NOMO-1 (cell line): ENCODE measurements around the gene TGM6.

Experiments used
- DNase-seq, 2 experiments: peaks; one replicate each; lab custom pipeline; 2025; ENCODE audit not compliant: unreplicated experiment in 2 of 2; lab: John Stamatoyannopoulos, UW

TGM6 gene

DNA sequence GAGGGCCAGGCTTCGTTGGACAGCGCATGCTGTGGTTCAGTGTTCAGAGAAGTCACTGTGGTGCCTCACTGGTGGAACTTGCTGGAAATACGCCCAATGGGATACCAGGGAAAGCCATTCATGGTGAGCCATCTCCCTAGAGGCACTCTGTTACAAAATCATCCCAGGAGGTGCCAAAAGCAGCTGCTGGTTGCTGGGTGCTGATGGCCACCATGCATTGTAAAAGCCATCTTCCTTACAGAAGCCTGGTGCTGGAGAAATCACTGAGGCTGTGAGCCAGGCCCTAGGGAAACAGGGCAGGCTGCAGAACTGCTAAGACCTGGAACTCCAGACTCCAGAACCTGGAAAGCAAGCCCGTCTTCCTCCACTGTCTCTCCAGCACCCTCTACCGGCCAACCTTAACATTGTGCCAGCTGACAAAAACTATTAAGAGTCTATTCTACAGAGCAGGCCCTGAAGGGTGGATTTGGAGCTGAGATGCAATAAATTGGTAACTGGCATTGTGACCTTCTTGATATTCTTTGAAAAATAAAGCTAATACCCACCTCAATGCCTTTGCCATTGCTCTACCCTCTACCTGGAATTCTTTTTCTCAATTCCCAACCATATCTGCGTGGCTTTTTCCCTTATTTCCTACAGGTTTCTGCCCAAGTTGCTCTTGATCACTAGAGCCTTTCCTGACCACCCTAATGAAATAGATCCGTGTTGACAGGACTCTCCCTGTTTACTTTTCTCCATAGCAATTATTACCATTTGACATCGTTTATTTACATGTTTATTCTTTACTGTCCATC is 71.4 kb downstream of the TGM6 start:
- DNase-seq, result peak; percentile 14 to 16

DNA sequence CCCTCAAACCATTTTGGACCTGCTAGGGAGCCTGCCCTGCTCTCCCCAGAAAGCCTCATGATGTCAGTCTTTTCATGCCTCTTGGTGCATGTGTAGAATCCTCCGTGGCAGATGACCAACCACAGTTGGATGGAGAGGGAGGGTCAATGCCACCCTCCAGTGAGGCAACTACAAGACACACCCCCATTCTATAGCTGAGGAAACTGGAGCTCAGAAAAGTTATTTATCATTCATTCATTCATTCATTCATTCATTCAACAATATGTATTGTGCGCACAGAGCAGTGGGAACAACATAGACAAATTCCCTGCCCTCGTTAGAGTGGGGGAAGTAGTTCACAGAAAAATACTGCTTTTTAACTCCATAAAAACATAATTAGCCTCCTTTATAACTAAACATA is 73.1 kb downstream of the TGM6 start:
- no peak for DNase-seq

DNA sequence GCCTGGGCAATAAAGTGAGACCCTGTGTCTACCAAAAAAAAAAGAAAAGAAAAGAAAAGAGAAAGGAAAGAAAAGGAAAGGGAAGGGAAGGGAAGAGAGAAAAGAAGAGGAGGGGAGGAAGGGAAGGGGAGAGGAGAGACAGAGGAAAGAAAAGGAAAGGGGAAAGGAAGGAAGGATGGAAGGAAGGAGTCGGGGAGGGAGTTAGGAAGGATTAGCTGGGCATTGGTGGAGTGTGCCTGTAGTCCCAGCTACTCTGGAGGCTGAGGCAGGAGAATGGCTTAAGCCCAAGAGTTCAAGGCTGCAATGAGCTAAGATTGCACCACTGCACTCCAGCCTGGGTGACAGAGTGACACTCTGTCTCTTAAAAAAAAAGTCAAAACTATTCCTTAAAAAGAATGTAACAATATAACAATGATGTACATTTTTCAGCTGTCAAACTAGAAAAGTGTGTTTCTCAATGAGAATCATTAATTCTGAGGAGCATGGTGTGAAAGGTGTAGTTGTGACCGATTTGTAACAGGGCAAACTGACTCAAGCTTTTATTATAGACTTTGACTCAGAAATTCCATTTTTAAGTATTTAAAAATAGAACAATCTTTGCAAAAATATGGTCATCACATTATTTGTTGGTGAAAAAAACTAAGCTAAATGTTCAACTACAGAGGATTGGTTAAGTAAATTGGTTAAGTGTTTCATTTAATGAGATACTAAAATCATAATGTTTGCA is 75.2 kb downstream of the TGM6 start:
- DNase-seq, result no peak

DNA sequence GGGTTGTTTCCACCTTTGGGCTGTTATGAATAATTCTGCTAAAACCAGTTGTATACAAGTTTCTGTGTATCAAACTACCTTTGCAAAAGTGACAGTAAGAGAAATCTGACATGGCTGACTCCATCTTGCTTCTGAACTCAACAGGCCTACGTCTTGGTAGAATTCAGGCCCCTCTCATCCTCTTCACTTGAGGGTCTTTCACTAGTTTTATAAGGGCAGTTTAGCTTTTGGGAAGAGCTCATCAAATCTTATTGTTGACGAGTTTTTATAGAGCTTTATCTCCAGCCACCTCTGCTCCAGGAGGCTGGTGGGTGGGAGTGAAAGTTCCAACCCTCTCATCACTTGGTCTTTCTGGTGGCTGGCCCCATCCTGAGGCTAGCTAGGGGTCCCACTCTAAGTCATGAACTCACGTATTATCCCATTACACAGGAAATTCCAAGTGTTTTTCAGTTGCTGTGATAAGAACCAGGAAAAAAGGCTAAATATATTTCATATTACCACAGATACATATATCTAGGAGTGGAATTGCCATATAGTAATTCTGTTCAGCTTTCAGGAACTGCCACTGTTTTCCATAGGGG is 78.3 kb downstream of the TGM6 start:
- no peak for DNase-seq

DNA sequence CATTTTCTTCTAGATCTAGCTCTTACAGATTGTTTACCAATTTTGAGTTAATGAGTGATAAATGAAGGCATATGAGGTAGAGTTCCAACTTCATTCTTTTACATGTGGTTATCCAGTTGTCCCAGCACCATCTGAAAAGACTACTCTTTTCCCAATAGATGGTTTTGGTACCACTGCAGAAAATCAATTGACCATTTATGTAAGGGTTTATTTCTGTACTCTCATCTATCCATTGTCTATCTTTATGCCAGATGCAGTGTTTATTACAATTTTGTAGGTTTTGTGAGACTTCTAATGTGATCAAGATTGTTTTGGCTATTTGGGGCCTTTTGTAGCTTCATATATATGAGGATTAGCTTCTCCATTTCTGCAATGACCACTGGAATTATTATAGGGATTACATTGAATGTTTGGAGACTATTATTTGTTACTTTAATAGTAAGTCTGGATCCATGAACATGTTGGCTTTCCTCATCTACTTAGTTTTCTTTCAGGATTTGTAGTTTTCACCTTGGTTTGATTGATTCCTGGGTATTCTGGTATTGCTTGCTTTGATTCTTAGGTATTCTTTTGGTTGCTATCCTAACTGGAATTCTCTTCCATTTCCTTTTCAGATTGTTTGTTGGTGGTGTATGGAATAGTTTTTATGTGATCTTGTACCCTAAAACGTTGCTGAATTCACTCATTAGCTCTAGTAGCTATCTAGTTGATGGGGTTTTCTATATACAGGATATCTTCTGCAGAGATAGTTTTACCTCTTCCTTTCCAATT is 79.5 kb downstream of the TGM6 start:
- DNase-seq, result no peak

DNA sequence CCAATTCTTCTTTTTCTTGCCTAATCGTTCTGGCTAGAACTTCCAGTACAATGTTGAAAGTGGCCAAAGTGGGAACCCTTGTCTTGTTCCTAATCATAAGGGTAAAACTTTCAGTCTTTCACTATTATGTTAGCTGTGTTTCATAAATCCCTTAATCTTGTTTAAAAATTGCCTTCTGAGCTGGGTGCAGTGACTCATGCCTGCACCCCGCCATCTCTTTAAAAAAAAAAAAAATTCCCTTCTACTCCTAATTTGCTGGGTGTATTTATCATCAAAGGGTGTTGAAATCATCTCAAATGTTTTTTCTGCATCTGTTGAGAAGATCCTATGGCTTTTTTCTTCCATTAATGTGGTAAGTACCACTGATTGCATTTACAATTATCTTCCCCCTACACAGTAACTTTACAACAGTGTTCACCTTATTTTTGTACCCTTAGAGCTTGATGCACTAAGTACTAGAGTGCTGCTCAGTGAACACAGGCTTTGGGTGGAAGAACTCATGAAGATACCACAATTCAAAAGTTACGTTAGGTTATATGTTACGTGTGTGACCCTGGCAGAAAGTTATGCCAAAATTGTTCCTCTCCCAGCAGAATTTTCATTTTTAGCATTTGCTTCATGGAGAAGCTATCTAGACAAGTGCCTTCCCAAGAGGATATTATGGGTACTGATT is 80.2 kb downstream of the TGM6 start:
- DNase-seq, result no peak

DNA sequence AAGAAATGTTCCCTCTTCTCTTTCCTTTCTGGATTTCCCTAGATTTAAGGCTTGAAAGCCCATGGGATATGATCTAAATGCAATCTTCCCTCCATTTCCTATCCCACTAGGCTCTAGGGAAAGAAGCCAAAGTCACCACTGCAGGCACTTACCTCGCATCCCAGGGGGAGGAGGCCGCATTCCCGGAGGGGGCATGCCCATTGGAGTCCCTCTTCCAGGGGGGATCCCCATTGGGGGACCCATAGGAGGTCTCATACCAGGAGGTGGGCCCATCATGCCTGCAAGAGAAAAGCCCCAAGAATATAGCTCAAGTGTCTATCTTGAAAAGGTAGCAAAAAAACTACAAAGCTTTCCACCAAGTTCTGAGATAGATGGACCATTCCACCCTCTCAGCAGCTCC is 81.8 kb downstream of the TGM6 start:
- DNase-seq, result no peak

DNA sequence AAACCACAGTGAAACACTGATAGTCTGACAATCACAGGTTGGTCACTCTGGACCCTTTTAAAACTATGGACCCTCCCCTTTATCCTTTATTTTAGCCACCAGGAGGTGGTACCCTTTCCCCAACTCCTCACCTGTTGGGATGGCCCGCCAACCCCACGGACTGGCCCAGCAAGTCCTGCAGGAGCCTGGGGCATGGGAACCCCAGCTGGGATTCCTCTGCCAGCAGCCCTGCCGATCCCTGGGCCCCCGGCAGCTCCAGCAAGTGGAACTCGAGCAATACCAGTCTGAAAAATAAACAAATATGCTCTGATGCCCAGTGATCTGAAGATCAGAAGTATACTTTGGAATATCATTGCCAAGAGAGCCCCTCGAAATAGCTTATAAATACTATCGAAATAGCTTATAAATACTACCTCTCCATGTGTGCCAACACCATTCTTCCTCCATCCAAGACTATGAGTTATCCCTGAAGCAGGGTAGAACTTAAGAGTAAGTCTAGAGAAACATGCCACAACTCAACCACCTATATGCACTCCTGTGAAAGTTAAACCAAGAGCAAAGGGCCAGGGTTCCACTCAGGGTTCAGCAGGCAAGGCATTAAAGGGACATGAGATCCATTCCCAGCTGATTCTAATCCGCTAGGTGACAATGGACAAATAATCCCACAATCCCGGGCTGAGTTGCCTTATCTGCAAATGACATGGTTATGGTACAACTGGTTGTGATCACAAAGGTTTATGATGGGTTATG is 83.1 kb downstream of the TGM6 start:
- DNase-seq, result no peak

DNA sequence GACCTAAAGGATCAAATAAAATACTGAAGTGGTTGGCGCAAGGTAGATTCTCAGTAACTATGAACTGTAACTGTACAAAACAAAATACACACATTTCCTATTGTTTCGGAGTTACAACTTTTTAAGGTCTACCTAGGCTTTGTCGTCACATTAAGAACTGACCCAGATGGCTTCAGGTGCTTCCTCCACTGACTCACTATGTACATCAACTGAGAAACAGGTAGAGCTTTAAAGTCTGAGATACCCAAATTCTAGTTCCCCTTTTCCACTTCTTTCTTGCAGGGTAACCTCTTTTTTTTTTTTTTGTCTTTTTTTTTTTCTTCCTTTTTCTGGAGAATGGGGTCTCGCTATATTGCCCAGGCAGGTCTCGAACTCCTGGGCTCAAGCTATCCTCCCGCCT is 84.4 kb downstream of the TGM6 start:
- no peak for DNase-seq

DNA sequence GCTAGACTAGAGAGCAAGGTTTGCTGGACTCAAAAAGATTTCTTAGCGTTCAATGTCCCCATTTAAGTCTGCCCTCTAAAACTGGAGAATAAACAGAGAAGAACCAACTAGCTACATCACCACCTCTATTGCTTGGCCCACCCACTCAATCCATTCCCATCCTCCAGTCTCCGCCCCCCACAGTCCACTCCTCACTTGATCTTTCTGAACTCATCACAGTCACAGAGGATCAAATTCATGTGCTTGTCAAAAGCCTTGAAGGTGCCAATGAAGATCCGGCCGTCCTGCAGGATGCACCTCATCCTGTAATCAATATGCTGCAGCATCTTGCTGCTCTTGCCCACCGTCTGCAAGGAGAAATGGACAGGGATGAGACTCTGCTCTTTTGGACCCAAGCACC is 86.7 kb downstream of the TGM6 start:
- DNase-seq, result no peak

DNA sequence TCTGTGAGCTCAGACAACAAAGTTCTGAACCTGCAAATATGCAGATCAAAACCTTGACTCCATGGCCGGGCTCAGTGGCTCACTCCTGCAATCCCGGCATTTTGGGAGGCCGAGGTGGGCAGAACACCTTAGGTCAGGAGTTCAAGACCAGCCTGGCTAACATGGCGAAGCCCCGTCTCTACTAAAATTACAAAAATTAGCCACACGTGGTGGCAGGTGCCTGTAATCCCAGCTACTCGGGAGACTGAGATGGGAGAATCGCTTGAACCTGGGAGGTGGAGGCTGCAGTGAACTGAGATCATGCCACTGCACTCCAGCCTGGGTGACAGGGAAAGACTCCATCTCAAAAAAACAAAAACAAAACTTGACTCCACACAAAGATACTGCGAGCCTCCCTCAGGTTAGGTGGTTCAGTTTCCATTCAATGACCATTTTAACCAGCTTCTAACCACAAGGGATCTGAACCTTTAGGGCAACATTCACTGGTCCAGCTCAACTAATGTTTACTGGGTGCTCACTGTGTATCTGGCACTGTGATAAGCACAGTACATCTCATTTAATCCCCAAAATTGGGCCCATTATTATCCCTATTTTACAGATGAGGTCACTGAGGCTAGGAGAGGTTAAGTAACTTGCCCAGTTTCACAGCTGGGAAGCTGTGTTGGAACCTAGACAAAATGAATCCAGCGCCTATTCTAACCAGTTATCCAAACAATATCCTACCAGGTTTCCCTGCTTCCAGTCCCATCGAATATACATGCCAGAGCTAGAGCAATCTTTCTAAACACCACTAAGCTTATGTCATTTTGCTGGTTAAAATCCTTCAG is 88.1 kb downstream of the TGM6 start:
- no peak for DNase-seq

DNA sequence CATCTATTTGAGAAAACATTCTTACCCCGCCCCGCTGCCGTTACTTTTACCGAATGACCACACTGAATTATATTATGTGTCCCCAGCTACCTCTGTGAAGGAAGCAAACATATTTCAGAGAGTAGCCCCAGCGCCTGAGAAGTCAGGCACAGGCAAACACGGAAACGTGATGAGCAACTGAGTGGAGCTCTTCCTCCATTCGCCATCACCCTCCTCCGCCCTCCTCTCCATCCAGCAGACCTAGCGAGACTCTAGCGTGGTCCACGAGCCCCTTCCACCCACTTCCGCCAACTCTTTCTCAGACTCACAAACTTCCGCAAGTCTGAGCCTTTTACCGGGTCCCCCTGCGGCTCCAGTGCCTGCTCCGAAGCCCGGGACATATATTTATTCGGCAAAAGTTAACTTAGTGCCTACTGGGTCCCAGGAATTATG is 89.3 kb downstream of the TGM6 start:
- DNase-seq, result peak; percentile 64 to 74

DNA sequence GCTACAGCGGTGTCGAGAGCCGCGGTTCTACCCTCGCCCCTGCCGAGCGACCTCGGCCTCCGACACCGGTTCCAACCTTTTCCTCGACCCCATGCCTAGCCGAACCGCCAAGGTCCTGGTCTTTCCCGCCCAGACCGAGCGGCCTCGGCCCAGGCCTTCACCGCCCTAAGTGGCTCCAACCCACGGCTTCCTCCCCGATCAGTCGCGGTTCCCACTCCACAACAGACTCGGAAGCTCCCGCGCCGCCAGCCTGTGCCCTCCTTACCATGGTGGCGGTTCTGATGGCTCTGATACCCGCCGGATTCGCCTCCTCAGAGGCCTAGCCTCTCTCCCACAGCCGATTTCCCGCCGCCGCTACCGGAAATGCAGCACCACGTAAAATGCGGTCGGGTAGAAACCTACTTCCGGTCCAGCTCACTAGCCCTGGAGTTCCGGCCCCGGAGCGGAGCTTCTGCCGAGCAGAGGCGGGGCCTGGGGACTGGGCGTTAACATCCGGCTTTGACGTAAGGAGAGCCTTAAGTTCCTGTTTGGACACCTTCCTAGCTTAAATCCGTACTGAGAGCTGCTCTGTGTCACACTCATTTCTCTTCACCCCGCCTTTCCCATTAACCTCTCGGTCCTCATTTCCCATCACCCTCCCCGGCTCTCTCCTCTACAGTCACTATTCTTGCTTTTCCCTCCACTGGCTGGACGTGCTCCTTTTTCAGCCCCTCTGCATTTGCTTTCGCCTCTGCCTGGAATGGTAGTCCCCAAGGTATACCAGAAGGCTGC is 89.9 kb downstream of the TGM6 start, which contains the start of gene SNRPB:
TSS of gene SNRPB (minus strand) at position 367 of the 771 bp plus-strand sequence. CDS start at position 268, 99 bp downstream.
- DNase-seq, result peak; percentile 96 to 98

DNA sequence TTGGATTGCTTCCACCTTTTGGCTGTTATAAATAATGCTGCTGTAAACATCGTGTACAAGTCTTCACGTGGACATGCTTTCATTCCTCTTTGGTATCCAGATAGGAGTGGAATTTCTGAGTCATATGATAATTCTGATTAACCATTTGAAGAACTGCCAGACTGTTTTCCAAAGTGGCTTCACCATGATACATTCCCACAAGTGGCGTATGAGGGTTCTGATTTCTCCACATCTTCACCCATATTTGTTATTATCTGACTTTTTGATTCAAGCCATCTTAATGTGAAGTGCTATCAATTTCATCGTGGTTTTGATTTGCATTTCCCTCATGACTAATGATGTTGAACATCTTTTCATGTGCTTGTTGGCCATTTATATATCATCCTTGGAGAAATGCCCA is 92.8 kb downstream of the TGM6 start:
- DNase-seq, result no peak

DNA sequence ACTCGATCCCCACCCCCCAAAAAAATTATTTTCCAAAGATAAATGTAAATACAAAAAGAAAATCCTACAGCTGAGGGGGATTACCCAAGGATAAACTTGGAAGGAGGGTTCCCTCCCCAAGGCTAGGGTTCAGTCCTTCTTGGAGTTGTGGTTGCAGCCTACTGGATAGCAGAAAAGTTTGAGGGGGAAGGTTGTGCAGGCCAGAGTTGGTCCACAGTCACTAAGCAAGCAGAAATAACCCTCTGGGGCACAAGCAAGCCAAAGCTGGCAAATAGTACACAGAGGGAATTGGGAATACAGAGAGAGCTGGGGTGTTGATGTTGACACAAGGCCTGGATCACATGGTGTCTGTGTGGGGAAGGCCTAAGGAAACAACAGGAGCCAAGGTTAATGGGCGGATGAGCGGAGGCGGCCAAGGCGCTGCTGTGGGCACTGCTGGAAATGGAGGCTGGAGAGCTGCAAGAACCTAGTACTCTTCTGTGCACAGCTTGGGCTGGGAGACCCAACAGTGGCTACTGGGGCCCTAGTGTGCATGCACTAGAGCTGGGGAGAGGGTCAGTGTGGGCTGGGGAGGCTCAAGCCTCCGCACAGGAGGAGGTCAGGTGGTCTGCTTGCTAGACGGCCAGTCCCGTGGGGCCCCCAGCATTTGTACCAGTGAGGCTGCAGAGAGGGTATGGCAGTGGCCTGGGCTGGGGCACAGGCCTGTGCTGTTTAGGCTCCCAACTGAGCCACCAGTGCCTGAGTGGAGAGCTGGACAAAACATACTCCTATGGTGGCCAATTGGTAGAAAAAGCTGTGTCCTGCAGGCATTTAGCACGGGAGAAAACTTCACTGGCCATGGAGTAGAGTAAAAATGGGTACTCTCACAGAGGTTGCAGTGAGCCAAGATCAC is 95.4 kb downstream of the TGM6 start:
- no peak for DNase-seq

DNA sequence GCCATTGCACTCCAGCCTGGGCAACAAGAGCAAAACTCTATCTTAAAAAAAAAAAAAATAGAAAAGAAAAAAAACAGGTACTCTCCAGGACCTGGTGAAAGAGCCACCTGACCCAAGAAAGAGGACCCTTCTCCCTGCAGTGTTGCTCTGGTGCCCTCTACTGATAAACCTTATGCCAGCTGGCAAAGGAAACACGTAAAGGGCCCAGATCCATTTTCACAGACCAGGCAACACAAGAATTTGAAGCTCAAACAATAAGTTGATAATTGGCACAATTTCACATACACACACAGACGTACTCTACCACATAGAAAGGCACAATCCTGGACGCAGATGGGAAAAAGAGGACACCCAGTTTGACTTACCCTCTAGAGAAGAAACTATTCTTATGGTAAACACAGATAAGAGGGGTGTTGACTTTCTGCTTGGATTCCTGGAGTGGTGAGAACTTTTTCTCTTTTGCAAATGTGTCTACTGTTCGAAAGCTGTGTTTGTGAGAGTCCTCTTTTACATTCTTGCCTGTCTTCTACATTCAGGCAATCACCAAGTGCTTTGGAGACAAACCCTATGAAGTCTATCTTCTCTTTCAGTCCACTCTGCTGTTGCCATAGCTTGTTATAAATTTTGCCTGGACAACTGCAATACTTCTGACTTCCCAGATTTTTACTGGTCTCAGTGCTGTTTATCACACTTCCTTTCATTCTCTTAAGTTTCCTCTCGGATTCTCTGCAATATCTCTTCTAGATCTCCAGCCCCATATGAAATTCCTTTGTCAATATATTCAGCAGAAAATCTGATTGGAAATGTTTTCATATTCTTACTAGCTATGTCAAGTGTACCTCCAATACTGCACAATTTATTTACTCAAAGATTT is 96.3 kb downstream of the TGM6 start:
- DNase-seq, result no peak
